ENCODE measurements around the gene CMTM2.

Gene CMTM2

DNA sequence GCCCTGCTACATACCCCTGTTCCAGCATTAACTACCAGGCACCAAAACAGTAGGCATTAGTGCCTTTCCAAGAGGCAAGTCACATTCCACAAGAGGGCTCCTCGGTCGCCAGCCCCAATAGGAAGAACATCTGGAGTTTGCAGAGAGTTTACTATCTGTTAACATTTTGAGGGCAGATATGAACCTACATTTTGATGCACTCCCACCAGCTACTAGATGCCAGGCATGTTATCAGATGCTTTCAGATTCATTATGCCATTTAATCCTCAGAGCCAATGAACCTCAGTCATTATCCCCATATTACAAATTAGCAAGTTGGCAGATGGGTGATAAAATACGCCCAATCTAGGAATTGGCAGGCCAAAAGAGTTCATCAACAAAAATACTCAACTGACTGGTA, 4.2 kb upstream of the CMTM2 start:
- no peak for DNase-seq (ENCODE audit: low spot score in 2 of 2)
- no peaks in the 10 kb centered on the region for H3K27me3 Mint-ChIP-seq
- no peak overlapping the region for H3K27ac Mint-ChIP-seq (ENCODE audit: low read depth)
- H3K36me3 Mint-ChIP-seq (ENCODE audit: insufficient read depth): peaks cover 2% of the 10 kb centered on the region
- no peaks in the 10 kb centered on the region for H3K9me3 Mint-ChIP-seq
- H3K4me3 Mint-ChIP-seq: no peak overlapping the region
- ATAC-seq (replicated peaks; ENCODE audit: extremely low read depth, poor library complexity, severe bottlenecking): no peak
- H3K4me1 Mint-ChIP-seq: peaks cover 16% of the 10 kb centered on the region

DNA sequence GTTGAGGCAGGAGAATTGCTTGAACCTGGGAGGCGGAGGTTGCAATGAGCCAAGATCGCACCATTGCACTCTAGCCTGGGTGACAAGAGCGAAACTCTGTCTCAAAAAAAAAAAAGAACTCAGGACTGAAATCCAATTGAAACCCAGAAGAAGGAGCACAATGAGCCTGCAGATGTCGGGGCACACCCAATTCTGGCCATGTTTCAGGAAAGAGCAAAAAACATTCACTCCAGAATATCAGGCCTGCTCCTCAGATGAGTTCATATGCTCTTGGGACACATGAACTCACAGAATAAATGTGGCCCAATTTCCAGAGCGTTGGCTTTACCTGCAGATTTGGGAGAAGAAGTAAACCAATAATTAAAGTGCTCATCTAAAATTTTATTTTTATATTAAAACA, 3.0 kb upstream of the CMTM2 start:
- DNase-seq (ENCODE audit: low spot score in 2 of 2) (no peak), ATAC-seq (replicated peaks; ENCODE audit: extremely low read depth, poor library complexity, severe bottlenecking) (no peak)
- Mint-ChIP-seq H3K27me3 (no peaks in the 10 kb centered on the region), H3K4me3 (no peak overlapping the region), H3K27ac (ENCODE audit: low read depth) (no peak overlapping the region), H3K36me3 (ENCODE audit: insufficient read depth) (peaks cover 2% of the 10 kb centered on the region), H3K4me1 (peaks cover 16% of the 10 kb centered on the region), H3K9me3 (no peaks in the 10 kb centered on the region)

DNA sequence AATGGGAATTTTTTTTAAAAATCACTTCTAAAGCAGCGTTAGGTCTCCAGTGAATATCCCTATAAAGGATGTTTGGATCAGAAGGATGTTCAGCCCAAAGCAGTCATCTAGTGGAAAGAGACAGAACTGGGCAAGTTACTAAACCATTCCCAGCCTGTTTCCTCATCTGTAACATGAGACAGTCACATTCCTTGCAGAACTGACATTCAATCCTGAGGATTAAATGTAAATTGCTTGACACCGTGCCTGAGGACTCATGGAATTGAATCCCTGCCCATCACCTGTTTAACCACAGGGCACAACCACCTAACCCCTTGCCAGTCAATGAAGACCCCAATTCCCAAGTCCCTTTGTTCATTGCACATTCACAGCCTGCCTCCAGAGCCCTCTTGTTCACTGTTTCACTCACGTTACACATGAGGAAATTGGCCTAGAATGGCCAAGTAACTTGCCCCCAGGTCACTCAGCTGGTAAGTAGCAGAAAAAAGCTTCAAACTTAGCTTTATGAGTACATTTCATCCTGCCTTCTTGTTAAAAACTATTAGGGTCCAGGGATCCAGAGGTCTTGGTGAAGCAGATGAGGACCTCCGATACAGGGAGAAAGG, 1.4 kb downstream of the CMTM2 start:
- no peak overlapping the region for H3K4me3 Mint-ChIP-seq

DNA sequence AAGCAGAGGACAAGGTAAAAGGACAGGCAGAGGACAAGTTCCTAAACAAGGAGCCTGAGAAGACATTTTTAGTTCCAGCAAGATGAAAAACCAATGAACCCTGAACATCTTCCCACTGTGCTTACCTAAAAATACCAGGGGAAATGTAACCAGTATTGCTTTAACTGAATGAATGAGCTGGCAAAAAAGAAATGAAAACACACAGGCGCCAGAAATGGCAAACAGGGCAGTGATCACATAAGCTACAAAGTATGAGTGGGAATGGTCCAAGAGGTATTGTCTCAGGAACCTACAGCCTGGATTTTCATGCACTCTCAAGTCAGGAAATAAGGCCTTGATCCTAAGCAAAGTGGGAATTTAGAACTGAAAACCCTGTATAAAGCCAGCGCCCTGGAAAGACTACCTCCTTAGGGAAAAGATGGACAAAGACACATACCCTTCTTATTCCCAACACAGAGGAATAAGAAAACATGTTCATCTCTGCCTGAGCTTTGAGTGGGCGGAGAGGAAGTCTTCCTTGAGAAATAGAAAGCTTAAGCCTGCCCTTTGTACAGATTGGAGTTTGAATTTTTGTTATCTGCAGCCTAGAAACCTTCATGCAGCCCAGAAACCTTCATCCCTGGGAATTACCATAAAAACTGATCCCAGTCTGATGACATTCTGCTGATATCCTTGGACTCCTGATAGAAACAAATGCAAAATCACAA, 2.1 kb downstream of the CMTM2 start:
- H3K27me3 Mint-ChIP-seq: no peaks in the 10 kb centered on the region
- no peak overlapping the region for H3K27ac Mint-ChIP-seq (ENCODE audit: low read depth)
- H3K9me3 Mint-ChIP-seq: no peaks in the 10 kb centered on the region
- H3K4me3 Mint-ChIP-seq: no peak overlapping the region
- H3K36me3 Mint-ChIP-seq (ENCODE audit: insufficient read depth): peaks cover 2% of the 10 kb centered on the region
- no peak for ATAC-seq (replicated peaks; ENCODE audit: extremely low read depth, poor library complexity, severe bottlenecking)
- H3K4me1 Mint-ChIP-seq: peaks cover 16% of the 10 kb centered on the region
- DNase-seq (ENCODE audit: low spot score in 2 of 2): no peak

More for the DNA sequence above, 1.4 kb downstream of the CMTM2 start:
- no peaks in the 10 kb centered on the region for H3K27me3 Mint-ChIP-seq
- H3K4me1 Mint-ChIP-seq: peaks cover 16% of the 10 kb centered on the region
- no peaks in the 10 kb centered on the region for H3K9me3 Mint-ChIP-seq
- H3K36me3 Mint-ChIP-seq (ENCODE audit: insufficient read depth): peaks cover 2% of the 10 kb centered on the region
- H3K27ac Mint-ChIP-seq (ENCODE audit: low read depth): no peak overlapping the region
- ATAC-seq (replicated peaks; ENCODE audit: extremely low read depth, poor library complexity, severe bottlenecking) (no peak), DNase-seq (ENCODE audit: low spot score in 2 of 2) (no peak)

DNA sequence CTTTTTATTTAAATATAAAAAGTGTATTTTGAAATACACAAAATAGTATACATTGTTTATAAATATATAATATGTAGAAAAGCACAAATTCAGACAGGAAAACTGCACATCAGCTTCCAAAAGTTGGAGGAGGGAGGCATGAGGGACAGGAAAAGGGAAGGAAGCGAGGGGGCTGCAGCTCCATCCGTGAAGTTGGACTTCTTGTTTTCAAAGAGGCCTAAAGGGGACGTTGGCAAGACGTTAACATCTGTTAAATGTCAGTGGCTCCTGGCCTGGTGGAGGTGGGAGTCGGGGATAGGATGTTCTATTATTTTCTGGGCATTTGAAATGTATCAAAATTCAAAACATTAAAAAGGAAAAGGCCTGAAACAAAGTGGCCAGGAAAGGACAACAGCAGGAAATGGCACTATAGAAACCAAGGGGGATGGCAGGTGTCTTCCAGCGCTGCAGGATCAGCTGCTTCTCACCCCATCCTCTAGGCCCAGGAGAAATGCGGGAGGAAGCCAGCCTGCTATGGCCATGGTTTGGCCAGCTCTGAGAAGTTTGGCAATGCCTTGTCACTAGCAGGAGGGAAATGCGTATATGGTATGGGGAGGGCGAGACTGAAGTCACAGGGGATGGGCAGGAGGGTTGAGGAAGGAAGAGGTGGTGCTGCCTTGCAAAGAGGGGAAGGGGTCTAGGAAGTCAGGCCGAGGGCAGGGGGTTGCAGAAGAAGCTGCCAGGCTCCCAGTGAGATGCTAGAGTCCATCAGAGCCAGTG, 6.4 kb downstream of the CMTM2 start:
- Mint-ChIP-seq H3K4me1 (peaks cover 16% of the 10 kb centered on the region), H3K27ac (ENCODE audit: low read depth) (no peak overlapping the region)
- no peak for DNase-seq (ENCODE audit: low spot score in 2 of 2)

DNA sequence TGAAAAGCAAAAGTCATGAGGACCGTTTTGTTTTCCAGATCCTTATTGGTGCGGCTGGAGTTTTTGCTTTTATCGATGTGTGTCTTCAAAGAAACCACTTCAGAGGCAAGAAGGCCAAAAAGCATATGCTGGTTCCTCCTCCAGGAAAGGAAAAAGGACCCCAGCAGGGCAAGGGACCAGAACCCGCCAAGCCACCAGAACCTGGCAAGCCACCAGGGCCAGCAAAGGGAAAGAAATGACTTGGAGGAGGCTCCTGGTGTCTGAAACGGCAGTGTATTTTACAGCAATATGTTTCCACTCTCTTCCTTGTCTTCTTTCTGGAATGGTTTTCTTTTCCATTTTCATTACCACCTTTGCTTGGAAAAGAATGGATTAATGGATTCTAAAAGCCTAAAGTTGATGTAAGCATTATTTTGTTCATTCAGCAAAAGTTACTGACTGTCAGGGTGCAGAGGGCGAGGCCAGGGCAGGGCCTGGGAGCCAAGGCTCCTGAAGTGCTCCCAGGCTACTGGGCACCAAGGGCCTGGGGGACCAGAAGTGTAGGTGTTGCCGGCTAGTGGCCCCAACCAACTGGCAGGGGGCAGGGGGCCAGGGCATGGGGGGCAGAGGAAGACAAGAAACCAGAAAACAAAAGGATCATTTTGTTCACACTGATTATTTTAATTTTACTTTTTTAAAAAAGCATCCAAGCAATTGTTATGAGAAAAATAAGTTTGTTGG, 8.8 kb downstream of the CMTM2 start:
- Mint-ChIP-seq H3K9me3 (no peaks in the 10 kb centered on the region), H3K36me3 (ENCODE audit: insufficient read depth) (peaks cover 6% of the 10 kb centered on the region), H3K27ac (ENCODE audit: low read depth) (no peak overlapping the region), H3K27me3 (no peaks in the 10 kb centered on the region), H3K4me1 (peaks cover 16% of the 10 kb centered on the region), H3K4me3 (no peak overlapping the region)
- ATAC-seq (replicated peaks; ENCODE audit: extremely low read depth, poor library complexity, severe bottlenecking) (no peak), DNase-seq (ENCODE audit: low spot score in 2 of 2) (no peak)

More for the DNA sequence above, 6.4 kb downstream of the CMTM2 start:
- peaks cover 6% of the 10 kb centered on the region for H3K36me3 Mint-ChIP-seq (ENCODE audit: insufficient read depth)
- no peaks in the 10 kb centered on the region for H3K27me3 Mint-ChIP-seq
- no peaks in the 10 kb centered on the region for H3K9me3 Mint-ChIP-seq
- no peak for ATAC-seq (replicated peaks; ENCODE audit: extremely low read depth, poor library complexity, severe bottlenecking)
- H3K4me3 Mint-ChIP-seq: no peak overlapping the region

DNA sequence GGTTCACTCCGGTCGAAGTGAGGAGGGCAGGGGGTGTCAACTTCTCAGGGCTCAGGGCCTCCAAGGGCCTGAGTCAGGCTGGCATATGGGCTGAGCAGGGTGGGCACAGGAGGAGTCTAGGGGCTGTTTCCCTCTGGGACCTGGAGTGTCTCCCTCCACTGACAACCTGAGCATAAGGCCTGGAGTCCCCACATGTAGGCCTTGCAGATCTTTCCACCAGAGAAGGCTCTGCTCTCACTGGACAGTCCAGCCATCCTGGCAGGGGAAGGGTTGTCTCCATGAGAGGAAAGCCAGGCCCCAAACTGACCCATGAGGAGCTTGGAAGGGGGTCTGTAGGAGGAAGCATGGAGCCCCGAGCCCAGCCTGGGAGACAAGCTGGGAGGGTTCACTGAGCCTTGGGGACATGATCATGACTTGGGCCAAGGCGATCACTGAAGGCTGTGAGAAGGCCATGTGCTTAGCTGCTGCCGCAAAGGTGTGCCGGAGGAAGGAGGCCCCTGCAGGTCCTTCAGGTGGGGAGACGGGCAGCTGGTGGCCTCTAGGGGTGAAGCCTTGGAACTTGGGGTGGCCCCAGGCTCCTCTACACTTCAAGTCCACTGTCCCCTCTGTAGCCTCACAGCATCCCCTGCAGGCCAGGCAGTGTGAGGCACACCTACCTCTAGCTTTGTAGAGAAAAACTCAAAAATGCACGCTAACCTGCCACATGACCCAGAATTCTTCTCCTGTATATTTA, 9.9 kb downstream of the CMTM2 start:
- H3K4me3 Mint-ChIP-seq: peak overlapping the region; percentile 72
- DNase-seq (ENCODE audit: low spot score in 2 of 2) (peak; percentile 41 to 60), ATAC-seq (replicated peaks; ENCODE audit: extremely low read depth, poor library complexity, severe bottlenecking) (peak; percentile 92)
- H3K9me3 Mint-ChIP-seq: no peaks in the 10 kb centered on the region
- peak overlapping the region; percentile 85 for H3K27ac Mint-ChIP-seq (ENCODE audit: low read depth)
- H3K27me3 Mint-ChIP-seq: no peaks in the 10 kb centered on the region
- H3K36me3 Mint-ChIP-seq (ENCODE audit: insufficient read depth): peaks cover 6% of the 10 kb centered on the region
- H3K4me1 Mint-ChIP-seq: peaks cover 16% of the 10 kb centered on the region

DNA sequence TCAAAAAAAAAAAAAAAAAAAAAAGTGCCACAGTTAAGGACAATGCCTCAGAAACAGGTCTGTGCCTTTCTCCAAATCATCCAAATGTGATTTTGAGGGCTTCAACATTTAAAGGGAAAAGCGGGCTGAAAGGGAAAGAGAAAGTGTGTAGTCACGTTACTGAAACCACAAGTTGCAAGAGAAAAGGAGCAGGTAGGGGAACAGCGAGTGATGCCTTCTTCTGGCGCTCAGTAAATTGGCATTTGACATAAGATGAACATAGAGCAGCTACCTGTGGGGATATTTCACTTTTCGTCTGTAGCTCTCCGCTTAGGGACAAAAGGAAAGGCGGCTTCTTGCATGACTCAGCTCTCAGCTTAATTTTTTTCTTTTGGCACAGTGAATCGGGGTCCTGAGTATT, 11.1 kb downstream of the CMTM2 start:
- Mint-ChIP-seq H3K36me3 (ENCODE audit: insufficient read depth) (peaks cover 6% of the 10 kb centered on the region), H3K27ac (ENCODE audit: low read depth) (peak overlapping the region; percentile 85), H3K27me3 (no peaks in the 10 kb centered on the region), H3K9me3 (no peaks in the 10 kb centered on the region), H3K4me3 (peak overlapping the region; percentile 72), H3K4me1 (peaks cover 16% of the 10 kb centered on the region)
- DNase-seq (ENCODE audit: low spot score in 2 of 2) (no peak), ATAC-seq (replicated peaks; ENCODE audit: extremely low read depth, poor library complexity, severe bottlenecking) (peak; percentile 45)

DNA sequence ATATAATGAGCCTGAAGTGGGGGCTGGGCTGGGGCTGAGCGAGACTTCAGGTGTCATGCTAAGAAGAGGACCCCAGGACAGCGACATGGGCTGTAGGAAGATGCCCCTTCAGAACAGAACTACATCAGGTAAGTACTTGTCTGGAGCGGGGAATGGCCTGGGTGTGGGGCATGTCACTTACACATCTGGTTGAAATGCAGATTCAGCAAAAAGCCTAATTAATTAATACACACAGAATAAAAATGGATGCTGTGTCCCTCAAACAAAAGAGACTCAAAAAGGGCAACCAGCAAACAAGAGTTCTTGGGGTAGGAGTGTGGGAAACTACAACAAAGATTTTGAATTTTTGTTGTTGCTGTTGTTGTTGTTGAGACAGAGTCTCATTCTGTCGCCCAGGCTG, 11.8 kb downstream of the CMTM2 start:
- no peaks in the 10 kb centered on the region for H3K9me3 Mint-ChIP-seq
- no peaks in the 10 kb centered on the region for H3K27me3 Mint-ChIP-seq
- ATAC-seq (replicated peaks; ENCODE audit: extremely low read depth, poor library complexity, severe bottlenecking): no peak
- H3K36me3 Mint-ChIP-seq (ENCODE audit: insufficient read depth): peaks cover 6% of the 10 kb centered on the region
- no peak overlapping the region for H3K4me3 Mint-ChIP-seq
- H3K4me1 Mint-ChIP-seq: peaks cover 16% of the 10 kb centered on the region
- H3K27ac Mint-ChIP-seq (ENCODE audit: low read depth): peak overlapping the region; percentile 85
- no peak for DNase-seq (ENCODE audit: low spot score in 2 of 2)

DNA sequence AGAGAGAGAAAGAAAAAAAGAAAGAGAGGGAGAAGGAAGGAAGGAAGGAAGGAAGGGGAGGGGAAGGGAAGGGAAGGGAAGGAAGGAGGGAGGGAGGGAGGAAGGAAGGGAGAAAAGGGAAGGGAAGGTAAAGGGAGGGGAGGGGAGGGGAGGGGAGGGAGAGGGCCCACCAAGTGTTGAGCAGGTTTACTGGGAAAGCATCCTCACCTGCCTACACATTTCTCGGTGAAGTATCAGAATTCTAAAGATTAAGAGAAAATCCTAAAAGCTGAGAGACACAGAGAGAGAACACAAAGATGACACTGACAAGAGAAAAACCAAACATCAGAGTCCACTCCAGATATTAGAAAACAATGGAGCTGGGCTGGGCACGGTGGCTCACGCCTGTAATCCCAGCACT, 13.0 kb downstream of the CMTM2 start:
- ATAC-seq (replicated peaks; ENCODE audit: extremely low read depth, poor library complexity, severe bottlenecking) (no peak), DNase-seq (ENCODE audit: low spot score in 2 of 2) (no peak)
- H3K27ac Mint-ChIP-seq (ENCODE audit: low read depth): no peak overlapping the region
- peaks cover 16% of the 10 kb centered on the region for H3K4me1 Mint-ChIP-seq
- no peaks in the 10 kb centered on the region for H3K9me3 Mint-ChIP-seq
- H3K27me3 Mint-ChIP-seq: no peaks in the 10 kb centered on the region
- H3K36me3 Mint-ChIP-seq (ENCODE audit: insufficient read depth): peaks cover 5% of the 10 kb centered on the region
- no peak overlapping the region for H3K4me3 Mint-ChIP-seq

DNA sequence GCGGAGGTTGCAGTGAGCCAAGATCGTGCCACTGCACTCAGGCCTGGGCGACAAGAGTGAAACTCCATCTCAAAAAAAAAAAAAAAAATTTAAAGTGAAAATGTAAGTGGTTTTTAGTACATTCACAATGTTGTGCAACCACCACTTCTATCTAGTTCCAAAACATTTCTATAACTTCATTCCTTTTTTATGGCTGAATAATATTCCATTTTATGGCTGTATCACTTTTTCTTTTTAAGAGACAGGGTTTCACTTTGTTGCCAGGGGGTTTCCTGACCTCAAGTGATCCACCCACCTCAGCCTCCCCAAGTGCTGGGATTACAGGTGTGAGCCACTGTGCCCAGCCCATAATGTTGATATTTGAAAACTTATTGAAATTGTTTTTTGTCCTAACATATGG, 13.6 kb downstream of the CMTM2 start:
- Mint-ChIP-seq H3K36me3 (ENCODE audit: insufficient read depth) (peaks cover 5% of the 10 kb centered on the region), H3K4me3 (no peak overlapping the region), H3K9me3 (no peaks in the 10 kb centered on the region), H3K4me1 (peaks cover 16% of the 10 kb centered on the region), H3K27ac (ENCODE audit: low read depth) (no peak overlapping the region), H3K27me3 (no peaks in the 10 kb centered on the region)
- ATAC-seq (replicated peaks; ENCODE audit: extremely low read depth, poor library complexity, severe bottlenecking) (no peak), DNase-seq (ENCODE audit: low spot score in 2 of 2) (no peak)

DNA sequence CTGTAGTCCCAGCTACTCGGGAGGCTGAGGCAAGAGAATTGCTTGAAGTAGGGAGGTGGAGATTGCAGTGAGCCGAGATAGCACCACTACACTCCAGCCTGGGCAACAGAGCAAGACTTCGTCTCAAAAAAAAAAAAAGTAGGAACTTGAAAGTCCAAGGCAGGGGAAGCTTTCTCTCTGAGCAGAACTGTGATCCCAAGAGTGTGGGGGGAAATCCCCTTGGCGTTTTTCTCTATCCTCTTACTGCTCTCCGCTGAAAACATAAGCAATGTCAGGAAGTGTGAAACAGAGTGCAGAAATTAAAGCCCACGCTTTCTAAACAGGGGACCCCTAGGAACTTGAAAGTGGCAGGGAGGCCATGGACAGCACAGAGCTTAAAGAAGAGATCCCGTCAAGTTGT, 15.5 kb downstream of the CMTM2 start:
- Mint-ChIP-seq H3K27ac (ENCODE audit: low read depth) (no peak overlapping the region), H3K9me3 (no peaks in the 10 kb centered on the region), H3K36me3 (ENCODE audit: insufficient read depth) (peaks cover 2% of the 10 kb centered on the region), H3K4me1 (peaks cover 8% of the 10 kb centered on the region), H3K4me3 (no peak overlapping the region), H3K27me3 (no peaks in the 10 kb centered on the region)
- no peak for DNase-seq (ENCODE audit: low spot score in 2 of 2)
- no peak for ATAC-seq (replicated peaks; ENCODE audit: extremely low read depth, poor library complexity, severe bottlenecking)
